AG09319 (cell line): Measurements from ENCODE around the gene EXPH5.

Source experiments
- DNase-seq: peaks from one replicate; pipeline ENCODE4 v3.0.0-alpha.2; 2010; ENCODE audit warnings: low read depth; ENCODE audit errors: extremely low read depth
- TF ChIP-seq, protein P1 (sequence below): IDR thresholded peaks from 2 replicates; pipeline ENCODE4 v1.5.1; 2011; ENCODE audit warnings: low read depth, mild to moderate bottlenecking, inconsistent platforms, low read length, moderate library complexity

EXPH5 gene

DNA sequence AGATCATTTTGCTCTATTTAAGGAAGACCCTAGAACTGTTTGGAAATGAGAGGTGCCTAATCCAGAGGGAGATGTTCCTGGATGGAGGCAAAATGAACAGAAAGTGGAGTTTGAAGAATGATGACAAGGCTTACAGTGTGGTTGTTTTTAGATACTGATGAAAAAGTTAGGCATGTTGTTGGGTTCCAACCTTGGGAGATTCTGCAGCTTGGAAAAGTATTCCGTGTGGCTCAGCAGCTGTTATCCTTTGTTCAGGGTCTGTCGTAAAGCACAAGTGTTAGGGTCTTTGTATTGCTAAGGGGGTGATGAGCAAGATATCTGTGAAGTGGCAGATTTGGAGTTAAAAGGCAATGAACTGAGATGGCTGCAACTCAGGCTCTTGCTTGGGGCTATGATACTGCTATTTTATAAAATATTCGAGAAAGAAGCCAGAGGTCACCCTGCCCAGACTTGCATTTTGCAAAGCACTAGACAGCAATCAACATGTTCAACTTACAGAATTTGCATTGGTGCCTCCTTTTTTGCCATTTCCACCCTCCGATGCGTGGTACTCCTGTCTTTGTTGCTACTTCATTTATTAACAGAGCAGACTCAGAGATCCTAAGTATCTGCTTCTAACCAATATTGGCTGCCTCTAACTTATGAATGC is 50.1 kb downstream of the EXPH5 start:
- no peak for DNase-seq
- TF ChIP-seq, protein P1, sequence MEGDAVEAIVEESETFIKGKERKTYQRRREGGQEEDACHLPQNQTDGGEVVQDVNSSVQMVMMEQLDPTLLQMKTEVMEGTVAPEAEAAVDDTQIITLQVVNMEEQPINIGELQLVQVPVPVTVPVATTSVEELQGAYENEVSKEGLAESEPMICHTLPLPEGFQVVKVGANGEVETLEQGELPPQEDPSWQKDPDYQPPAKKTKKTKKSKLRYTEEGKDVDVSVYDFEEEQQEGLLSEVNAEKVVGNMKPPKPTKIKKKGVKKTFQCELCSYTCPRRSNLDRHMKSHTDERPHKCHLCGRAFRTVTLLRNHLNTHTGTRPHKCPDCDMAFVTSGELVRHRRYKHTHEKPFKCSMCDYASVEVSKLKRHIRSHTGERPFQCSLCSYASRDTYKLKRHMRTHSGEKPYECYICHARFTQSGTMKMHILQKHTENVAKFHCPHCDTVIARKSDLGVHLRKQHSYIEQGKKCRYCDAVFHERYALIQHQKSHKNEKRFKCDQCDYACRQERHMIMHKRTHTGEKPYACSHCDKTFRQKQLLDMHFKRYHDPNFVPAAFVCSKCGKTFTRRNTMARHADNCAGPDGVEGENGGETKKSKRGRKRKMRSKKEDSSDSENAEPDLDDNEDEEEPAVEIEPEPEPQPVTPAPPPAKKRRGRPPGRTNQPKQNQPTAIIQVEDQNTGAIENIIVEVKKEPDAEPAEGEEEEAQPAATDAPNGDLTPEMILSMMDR: no peak

DNA sequence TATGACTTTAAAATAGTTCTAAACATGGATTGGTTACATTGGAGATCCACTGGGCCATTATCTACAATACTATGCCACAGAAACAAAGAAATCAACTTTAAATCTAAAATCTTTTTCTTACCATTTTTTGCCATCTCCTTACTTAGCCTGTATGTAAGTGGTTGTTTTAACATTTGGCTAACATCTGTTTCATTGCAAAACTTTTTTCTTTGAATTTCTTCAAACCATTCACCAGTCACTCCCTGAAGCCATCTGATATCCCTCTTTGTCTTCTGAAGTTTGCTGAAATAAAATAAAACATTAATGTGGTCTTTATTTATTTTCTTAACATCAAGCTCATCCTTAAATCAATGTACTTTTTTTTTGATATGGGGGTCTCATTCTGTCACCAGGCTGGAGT is 52.0 kb downstream of the EXPH5 start:
- TF ChIP-seq, protein P1: no peak
- DNase-seq: no peak

GRCh38 chr11:108538502-108538901 is 55.1 kb downstream of the EXPH5 start:
- TF ChIP-seq, protein P1: no peak
- no peak for DNase-seq

DNA sequence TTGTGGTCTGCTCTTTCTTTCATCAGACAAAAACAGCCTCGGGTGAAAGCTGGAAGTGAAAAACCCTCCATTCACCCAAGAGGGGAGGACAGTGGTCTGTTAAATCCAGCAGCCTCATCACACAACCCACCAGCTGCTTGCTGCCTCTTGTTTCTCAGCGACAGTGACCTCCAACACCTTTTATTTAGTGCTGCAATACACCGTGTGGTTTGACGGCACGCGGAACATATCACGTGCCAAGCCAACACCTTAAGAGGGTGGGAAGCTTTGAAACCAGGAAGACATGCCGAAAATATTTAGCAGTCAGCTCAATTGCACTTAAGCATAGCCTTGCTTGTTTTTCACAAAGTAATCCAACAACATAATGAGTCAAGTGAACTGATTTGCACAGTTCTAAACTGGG is 55.5 kb downstream of the EXPH5 start:
- TF ChIP-seq, protein P1: no peak
- DNase-seq: no peak

- TF ChIP-seq, protein P1: no peak
- no peak for DNase-seq
These were observed 56.8 kb downstream of the EXPH5 start for GRCh38 chr11:108536783-108537182.

DNA sequence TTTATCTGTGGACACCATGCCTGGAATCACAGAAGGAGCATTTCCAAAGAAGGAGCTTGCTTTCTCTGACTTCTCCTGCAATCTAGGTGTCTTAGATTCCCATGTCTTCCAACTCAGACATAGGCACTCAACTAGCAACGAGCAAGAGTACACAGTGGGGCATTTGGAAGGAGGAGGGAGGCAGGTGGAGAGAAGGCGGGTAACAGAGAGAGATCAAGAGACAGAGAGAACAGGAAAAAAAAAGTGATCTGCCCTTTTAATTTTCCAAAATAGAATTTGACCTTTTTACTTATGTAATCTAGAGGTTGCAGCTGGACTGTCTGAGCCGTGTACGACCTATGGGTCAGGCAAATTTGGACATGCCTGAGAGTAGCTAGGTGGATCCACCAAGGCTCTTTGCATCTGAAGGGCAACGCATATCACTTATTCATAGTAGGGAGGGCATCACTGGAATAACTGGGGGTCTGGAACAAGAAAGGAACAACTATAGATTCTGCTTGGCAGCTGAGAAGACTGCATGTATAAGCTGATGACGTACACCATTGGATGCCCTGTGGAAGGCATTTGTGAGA is 58.1 kb downstream of the EXPH5 start:
- DNase-seq: no peak

GRCh38 chr11:108534274-108534882 is 59.2 kb downstream of the EXPH5 start:
- no peak for DNase-seq
- TF ChIP-seq, protein P1: no peak

More for the DNA sequence above, 58.1 kb downstream of the EXPH5 start:
- TF ChIP-seq, protein P1: no peak
